Bronchial epithelial cell (primary cell): ENCODE measurements around the gene GMDS. TPM values are rescaled to one million over a fixed set of nuclear protein-coding genes. Genes with fewer than 3 reads are reported as not detected.

Experiments used
- DNase-seq: peaks from one replicate; pipeline ENCODE4 v3.0.0-alpha.2; 2010; ENCODE audit warnings: low read depth
- FAIRE-seq: peaks from 2 replicates; lab custom pipeline; 2011; peaks lifted over from hg19 to GRCh38; lab: Jason Lieb, UNC
- H3K27me3 ChIP-seq: 2 replicates; pipeline ENCODE4 v1.5.1; 2011; ENCODE audit warnings: low read length; ENCODE audit not compliant: control insufficient read depth, insufficient read depth
- H3K36me3 ChIP-seq: 2 replicates; pipeline ENCODE4 v1.5.1; 2011; ENCODE audit warnings: low read length; ENCODE audit not compliant: control insufficient read depth, insufficient read depth
- H3K4me3 ChIP-seq: 2 replicates; pipeline ENCODE4 v1.5.1; 2011; ENCODE audit warnings: mild to moderate bottlenecking, low read depth, low read length, control low read depth
- CTCF ChIP-seq: IDR thresholded peaks from 2 replicates; pipeline ENCODE4 v1.5.1; 2011; ENCODE audit warnings: mild to moderate bottlenecking, moderate library complexity, low read length, control low read depth, inconsistent platforms; ENCODE audit not compliant: insufficient read depth, severe bottlenecking
- total RNA-seq: library from RNA; depleted of rRNA; stranded (reverse); fragments of >200 nt; gene quantifications from 2 replicates; pipeline ENCODE4 v1.2.1, GENCODE V29; 2014

The GMDS gene
- total RNA-seq, 1 donor from 2014 or later, result 8.2 TPM

GRCh38 chr6:1597121-1597744, 648.2 kb downstream of the GMDS start:
- no peaks in the 10 kb centered on the region for H3K36me3 ChIP-seq

GRCh38 chr6:1596088-1596852, 649.1 kb downstream of the GMDS start:
- Histone ChIP-seq H3K36me3 (no peaks in the 10 kb centered on the region), H3K4me3 (no peak overlapping the region), H3K27me3 (peaks cover 6% of the 10 kb centered on the region)
- FAIRE-seq, result no peak
- TF ChIP-seq CTCF, result peak; percentile 86
- no peak for DNase-seq

More at GRCh38 chr6:1597121-1597744, 648.2 kb downstream of the GMDS start:
- no peak overlapping the region for H3K4me3 ChIP-seq
- FAIRE-seq, result no peak
- H3K27me3 ChIP-seq, result peaks cover 6% of the 10 kb centered on the region
- no peak for TF ChIP-seq CTCF
- no peak for DNase-seq

- Histone ChIP-seq H3K4me3 (no peak overlapping the region), H3K36me3 (no peaks in the 10 kb centered on the region), H3K27me3 (peaks cover 6% of the 10 kb centered on the region)
- FAIRE-seq, result no peak
- TF ChIP-seq CTCF, result no peak
- no peak for DNase-seq
Measured at GRCh38 chr6:1595271-1596087, 649.9 kb downstream of the GMDS start.

GRCh38 chr6:1594445-1595200, 650.8 kb downstream of the GMDS start:
- no peaks in the 10 kb centered on the region for H3K36me3 ChIP-seq
- FAIRE-seq (no peak), DNase-seq (no peak)
- peaks cover 6% of the 10 kb centered on the region for H3K27me3 ChIP-seq
- no peak overlapping the region for H3K4me3 ChIP-seq
- TF ChIP-seq CTCF, result no peak

GRCh38 chr6:1593958-1594314, 651.5 kb downstream of the GMDS start:
- TF ChIP-seq CTCF, result no peak

More at GRCh38 chr6:1593958-1594314, 651.5 kb downstream of the GMDS start:
- no peak overlapping the region for H3K4me3 ChIP-seq
- H3K27me3 ChIP-seq, result peaks cover 6% of the 10 kb centered on the region
- FAIRE-seq (no peak), DNase-seq (no peak)
- no peaks in the 10 kb centered on the region for H3K36me3 ChIP-seq
